HepG2 (cell line): ENCODE measurements around the gene DNAJC11. TPM values are rescaled to one million over a fixed set of nuclear protein-coding genes. Genes with fewer than 3 reads are reported as not detected.
A peak's percentile ranks its signal among the peaks of the same experiment; 100 is the strongest.

Experiments used
- ARID4A ChIP-seq: sonication (generic); formaldehyde crosslinking; IDR thresholded peaks from 2 replicates; pipeline ENCODE4 v1.5.0; 2020; ENCODE audit warnings: mild to moderate bottlenecking, missing genetic modification reagents, borderline replicate concordance
- CENPBD1 ChIP-seq: sonication (generic); formaldehyde crosslinking; IDR thresholded peaks from 2 replicates; pipeline ENCODE4 v1.8.0; 2022; ENCODE audit warnings: missing genetic modification reagents, low read depth, mild to moderate bottlenecking, borderline replicate concordance
- CREB1 ChIP-seq, 2 experiments: fragments of 450-650 bp in 1 of 2; IDR thresholded peaks; 2 replicates each; pipeline ENCODE4 v1.6.1; 2016 to 2017; ENCODE audit warnings: control low read depth in 1 of 2, mild to moderate bottlenecking in 1 of 2, missing compliant biosample characterization in 1 of 2, missing genetic modification characterization in 1 of 2
- EP300 ChIP-seq, 3 experiments: sonication (generic) in 1 of 3; formaldehyde crosslinking in 1 of 3; IDR thresholded peaks; 2 replicates each; pipeline versions ENCODE4 v1.5.1 to v1.6.1; 2011 to 2020; ENCODE audit warnings: low read depth in 2 of 3, low read length in 2 of 3, borderline replicate concordance in 1 of 3, improper control_type of control experiment in 1 of 3, mild to moderate bottlenecking in 1 of 3, missing genetic modification reagents in 1 of 3, moderate library complexity in 1 of 3
- GMEB1 ChIP-seq: sonication (generic); formaldehyde crosslinking; IDR thresholded peaks from 2 replicates; pipeline ENCODE4 v1.5.1; 2020; ENCODE audit warnings: missing genetic modification reagents, mild to moderate bottlenecking, borderline replicate concordance
- SOX5 ChIP-seq: IDR thresholded peaks from 2 replicates; pipeline ENCODE4 v1.6.1; 2016; ENCODE audit warnings: borderline replicate concordance
- STAG1 ChIP-seq: sonication (generic); formaldehyde crosslinking; IDR thresholded peaks from 2 replicates; pipeline ENCODE4 v1.4.0; 2020; ENCODE audit warnings: missing genetic modification reagents
- ZBTB4 ChIP-seq: sonication (generic); formaldehyde crosslinking; IDR thresholded peaks from 2 replicates; pipeline ENCODE4 v1.4.0; 2020; ENCODE audit warnings: missing genetic modification reagents, mild to moderate bottlenecking, borderline replicate concordance
- ZKSCAN5 ChIP-seq: sonication (generic); formaldehyde crosslinking; IDR thresholded peaks from 2 replicates; pipeline ENCODE4 v1.5.1; 2020; ENCODE audit warnings: mild to moderate bottlenecking, missing genetic modification reagents
- ZNF136 ChIP-seq: sonication (generic); formaldehyde crosslinking; IDR thresholded peaks from 2 replicates; pipeline ENCODE4 v1.8.1; 2022; ENCODE audit warnings: low read depth, mild to moderate bottlenecking, moderate library complexity, missing genetic modification reagents
- ZNF232 ChIP-seq: sonication (generic); formaldehyde crosslinking; IDR thresholded peaks from 2 replicates; pipeline ENCODE4 v1.4.0; 2020; ENCODE audit warnings: missing genetic modification reagents, borderline replicate concordance
- ZNF264 ChIP-seq: sonication (generic); formaldehyde crosslinking; IDR thresholded peaks from 2 replicates; pipeline ENCODE4 v1.4.0; 2020; ENCODE audit warnings: missing genetic modification reagents
- ZNF547 ChIP-seq: sonication (generic); formaldehyde crosslinking; IDR thresholded peaks from 2 replicates; pipeline ENCODE4 v1.5.1; 2020; ENCODE audit warnings: mild to moderate bottlenecking, missing genetic modification reagents
- ZNF589 ChIP-seq: sonication (generic); formaldehyde crosslinking; conservative IDR thresholded peaks from 2 replicates; pipeline ENCODE4 v1.8.0; 2022; ENCODE audit warnings: mild to moderate bottlenecking, moderate library complexity, missing genetic modification reagents
- polyA plus RNA-seq, 8 experiments: library from polyadenylated mRNA; depleted of rRNA in 3 of 8; stranded (reverse) in 7 of 8; unstranded in 1 of 8; fragments of >200 nt; fragmentation: Illumina TruSeq in 4 of 8; extraction: Trizol in 4 of 8; gene quantifications; 2 replicates each; pipeline versions ENCODE4 v1.2.1 to v1.2.3, GENCODE V29; 2011 to 2016; ENCODE audit warnings: low read depth in 4 of 8, missing spikeins in 1 of 8, mixed read lengths in 1 of 8; ENCODE audit not compliant: insufficient read depth in 1 of 8
- total RNA-seq, 5 experiments: library from RNA; depleted of rRNA; stranded (reverse); fragments of >200 nt; fragmentation: Illumina TruSeq; extraction: Trizol; gene quantifications; 2 replicates each; pipeline ENCODE4 v1.2.3, GENCODE V29; 2016; ENCODE audit warnings: low read depth in 1 of 5
- TF ChIP-seq, protein P1 (sequence below): sonication (generic); formaldehyde crosslinking; IDR thresholded peaks from 2 replicates; pipeline ENCODE4 v1.8.0; 2022; ENCODE audit warnings: mild to moderate bottlenecking, missing genetic modification reagents, moderate library complexity

Gene DNAJC11
- total and polyA plus RNA-seq, 2 of the 13 experiments (the other 11 are each of a cell fraction or from before 2014, with no cell fraction given) = 25.1 to 47.6 TPM

DNA sequence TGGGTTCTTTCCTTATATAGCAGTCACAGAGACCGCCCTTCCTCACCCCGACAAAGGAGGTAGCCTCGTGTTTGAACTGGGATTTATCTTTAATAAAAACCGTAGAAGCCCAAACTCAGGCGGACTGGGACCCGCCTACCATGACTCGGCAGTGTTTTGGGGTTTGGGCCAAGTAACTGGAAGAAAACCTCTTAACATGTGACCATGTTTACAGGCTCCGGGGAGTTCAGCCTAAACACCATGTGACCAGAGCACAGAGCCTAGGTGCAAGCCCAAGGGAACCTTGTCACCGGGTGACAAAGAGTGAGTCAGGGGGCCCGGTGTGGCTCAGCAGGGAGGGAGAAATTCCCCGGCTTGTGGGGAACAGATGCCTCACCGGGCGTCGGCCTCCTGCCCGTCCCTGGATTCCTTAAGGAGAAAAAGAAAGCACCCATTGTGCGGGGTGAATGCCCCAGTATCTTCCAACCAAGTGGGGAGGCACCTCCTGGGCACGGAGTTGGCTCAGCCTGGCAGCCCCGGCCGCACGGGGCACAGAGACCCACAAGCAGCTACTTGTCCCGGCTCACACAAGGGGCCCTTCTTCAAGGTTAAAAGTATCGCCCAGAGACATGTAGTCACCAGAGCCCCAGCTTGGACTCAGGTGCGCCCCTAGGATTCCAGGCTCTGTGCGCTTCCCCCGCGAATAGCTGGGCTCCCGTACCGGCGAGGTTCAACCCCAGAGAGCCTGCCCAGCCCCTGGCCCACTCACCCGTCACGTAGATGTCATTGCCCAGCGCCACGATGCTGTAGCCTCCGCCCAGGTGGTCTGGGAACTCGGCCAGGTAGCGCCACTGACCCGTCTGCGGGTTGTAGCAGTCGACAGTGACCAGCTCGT, 100.3 kb downstream of the DNAJC11 start (continued):
- TF ChIP-seq ARID4A (CRISPR knock-in tag) (peak; percentile 78), ZBTB4 (CRISPR knock-in tag) (no peak), CENPBD1 (CRISPR knock-in tag) (no peak), ZNF264 (CRISPR knock-in tag) (no peak), ZNF232 (CRISPR knock-in tag) (peak; percentile 59; the same call in 1 of the 2 replicates), SOX5 (CRISPR knock-in tag) (peak; percentile 28; the same call in 1 of the 2 replicates), ZNF547 (CRISPR knock-in tag) (no peak), ZNF589 (0 out of 2 replicates have a peak, but pooled peaks have one; percentile 38), GMEB1 (no peak), EP300 (IDR thresholded peaks at IDR 0.05; ENCODE audit: low read depth in 2 of 2, low read length in 2 of 2) (peak in 1 of 2 experiments; percentile 28; a peak in 1 of 4 replicates), EP300 (CRISPR knock-in tag; IDR thresholded peaks at IDR 0.05; ENCODE audit: borderline replicate concordance) (no peak), CREB1 (IDR thresholded peaks at IDR 0.05) (peak; percentile 7; the same call in 1 of the 2 replicates), CREB1 (CRISPR knock-in tag; IDR thresholded peaks at IDR 0.05) (peak; percentile 61), STAG1 (CRISPR knock-in tag) (no peak), ZKSCAN5 (CRISPR knock-in tag) (no peak), ZNF136 (no peak)
- TF ChIP-seq, protein P1, sequence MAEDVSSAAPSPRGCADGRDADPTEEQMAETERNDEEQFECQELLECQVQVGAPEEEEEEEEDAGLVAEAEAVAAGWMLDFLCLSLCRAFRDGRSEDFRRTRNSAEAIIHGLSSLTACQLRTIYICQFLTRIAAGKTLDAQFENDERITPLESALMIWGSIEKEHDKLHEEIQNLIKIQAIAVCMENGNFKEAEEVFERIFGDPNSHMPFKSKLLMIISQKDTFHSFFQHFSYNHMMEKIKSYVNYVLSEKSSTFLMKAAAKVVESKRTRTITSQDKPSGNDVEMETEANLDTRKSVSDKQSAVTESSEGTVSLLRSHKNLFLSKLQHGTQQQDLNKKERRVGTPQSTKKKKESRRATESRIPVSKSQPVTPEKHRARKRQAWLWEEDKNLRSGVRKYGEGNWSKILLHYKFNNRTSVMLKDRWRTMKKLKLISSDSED (CRISPR knock-in tag) = no peak
